ENCODE data around the gene DPH7.

DNA sequence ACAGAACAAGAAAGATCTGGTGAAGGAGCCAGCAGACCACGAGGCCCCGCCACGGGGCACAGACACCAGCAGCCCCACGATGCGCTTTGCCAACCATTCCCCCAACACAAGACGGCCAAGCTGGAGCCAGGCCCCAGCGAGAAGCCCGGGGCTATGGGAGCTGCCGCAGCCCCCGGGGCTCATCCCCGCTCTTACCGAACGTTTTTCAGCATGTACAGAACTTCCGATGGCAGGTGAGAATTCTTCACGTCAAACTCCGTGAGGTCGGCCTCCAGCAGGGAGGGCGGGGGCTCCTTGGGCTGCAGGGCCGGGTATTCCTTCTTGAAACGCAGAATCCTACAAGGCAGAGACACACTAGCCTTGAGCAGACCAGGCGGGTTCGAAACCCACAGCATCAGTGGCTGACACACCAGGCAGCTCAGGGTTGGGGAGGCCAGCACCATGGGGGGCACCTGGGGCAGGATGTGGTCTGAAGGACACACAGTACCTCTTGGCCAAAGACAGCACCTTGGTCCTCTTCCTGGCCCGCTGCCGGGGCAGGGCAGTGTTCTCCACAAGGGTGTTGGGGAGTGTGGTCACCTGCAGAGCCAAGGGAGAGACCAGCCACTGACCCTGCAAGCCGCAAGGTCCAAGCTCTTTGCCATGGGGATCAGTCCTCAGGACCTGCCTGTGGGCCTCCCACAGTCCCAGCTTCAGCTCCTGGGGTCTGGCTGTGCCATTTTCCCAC, 35.3 kb downstream of the DPH7 start:
- TF ChIP-seq EZH2phosphoT487 (IDR thresholded peaks at IDR 0.05; ENCODE audit: insufficient read depth, low read depth) (no peak), EZH2 (IDR thresholded peaks at IDR 0.05; ENCODE audit: insufficient read depth, poor library complexity, severe bottlenecking) (no peak)
